ENCODE measurements around the gene SF3B4. TPM values are rescaled to one million over a fixed set of nuclear protein-coding genes. Genes with fewer than 3 reads are reported as not detected.

The SF3B4 gene
- total and polyA plus RNA-seq, 4 donors: 6.3 to 16.6 (median 12.5) TPM

DNA sequence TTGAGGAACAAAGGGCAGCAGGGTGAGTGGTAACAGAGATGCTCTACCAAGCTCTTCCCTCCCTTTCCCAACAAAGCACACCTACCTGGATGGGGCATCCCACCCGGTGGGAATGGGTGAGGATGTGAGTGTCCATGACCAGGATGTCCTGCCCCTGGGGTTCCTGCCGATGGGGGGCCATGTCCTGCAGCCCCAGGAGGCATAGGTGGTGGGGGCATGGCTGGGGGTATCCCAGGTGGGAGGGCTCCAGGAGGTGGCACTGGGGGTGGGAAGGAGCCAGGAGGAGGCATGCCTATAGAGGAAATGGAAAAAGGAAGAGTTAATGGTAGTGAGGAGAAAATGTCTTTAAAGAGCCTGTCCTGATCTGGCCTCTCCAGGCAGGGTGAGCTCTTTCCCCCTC, 1.9 kb downstream of the SF3B4 start:
- 90% methylated on average over 2 of the region's 2 CpGs for WGBS
- TF ChIP-seq RAD21 (IDR thresholded peaks at IDR 0.05) (no peak), NR2F2 (IDR thresholded peaks at IDR 0.05) (no peak), CTCF (IDR thresholded peaks at IDR 0.05; ENCODE audit: low read depth, low read length, missing input control) (no peak)
- H3K9me3 ChIP-seq (ENCODE audit: control insufficient read depth in 4 of 4, low read length in 3 of 4): no peaks in the 10 kb centered on the region
- DNase-seq (ENCODE audit: low spot score): no peak
- no peak overlapping the region for H3K4me3 ChIP-seq (ENCODE audit: low read depth in 1 of 3, low read length in 3 of 3)
- peaks cover 6 to 44% (median 30%) of the 10 kb centered on the region in 4 donors for H3K36me3 ChIP-seq (ENCODE audit: control insufficient read depth in 4 of 4, insufficient read depth in 3 of 4, low read depth in 1 of 4, low read length in 3 of 4)
- H3K27me3 ChIP-seq (ENCODE audit: control insufficient read depth in 4 of 4, insufficient read depth in 4 of 4, low read length in 3 of 4): no peaks in the 10 kb centered on the region
- H3K4me1 ChIP-seq (ENCODE audit: control insufficient read depth in 4 of 4, insufficient read depth in 4 of 4, low read length in 3 of 4): peaks cover 5 to 22% (median 16%) of the 10 kb centered on the region in 4 donors
- no peak overlapping the region for H3K27ac ChIP-seq (ENCODE audit: low read depth in 1 of 2, low read length in 2 of 2)
- H3K9ac ChIP-seq (ENCODE audit: low read depth in 1 of 2, low read length in 2 of 2): no peak overlapping the region

DNA sequence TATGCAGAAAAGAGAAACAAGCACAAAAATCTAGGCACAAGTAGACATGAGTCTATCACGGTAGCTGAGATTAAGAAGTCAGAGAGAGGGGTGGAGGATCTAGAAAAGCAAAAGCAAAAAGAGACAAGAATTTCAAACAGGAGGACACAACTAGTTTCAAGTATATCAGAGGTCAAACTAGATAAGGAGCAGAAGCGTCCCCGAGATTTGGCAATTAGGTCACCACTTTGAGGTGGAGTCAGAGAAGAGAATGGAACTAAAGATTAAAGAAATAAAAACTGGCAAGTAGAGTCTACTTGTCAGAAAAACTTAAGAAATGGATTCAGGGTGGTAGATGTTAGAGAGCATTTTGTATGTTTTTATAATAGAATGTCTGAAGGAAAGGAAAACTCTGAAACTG, 2.3 kb downstream of the SF3B4 start:
- 80% methylated on average over 3 of the region's 3 CpGs for WGBS
- peaks cover 6 to 44% (median 30%) of the 10 kb centered on the region in 4 donors for H3K36me3 ChIP-seq (ENCODE audit: control insufficient read depth in 4 of 4, insufficient read depth in 3 of 4, low read depth in 1 of 4, low read length in 3 of 4)
- DNase-seq (ENCODE audit: low spot score): no peak
- no peaks in the 10 kb centered on the region for H3K27me3 ChIP-seq (ENCODE audit: control insufficient read depth in 4 of 4, insufficient read depth in 4 of 4, low read length in 3 of 4)
- TF ChIP-seq HNF4G (IDR thresholded peaks at IDR 0.05) (no peak), ZBTB33 (IDR thresholded peaks at IDR 0.05) (no peak), JUND (IDR thresholded peaks at IDR 0.05) (no peak)
- H3K4me1 ChIP-seq (ENCODE audit: control insufficient read depth in 4 of 4, insufficient read depth in 4 of 4, low read length in 3 of 4): peaks cover 5 to 22% (median 16%) of the 10 kb centered on the region in 4 donors
- no peak overlapping the region for H3K4me3 ChIP-seq (ENCODE audit: low read depth in 1 of 3, low read length in 3 of 3)
- H3K9me3 ChIP-seq (ENCODE audit: control insufficient read depth in 4 of 4, low read length in 3 of 4): no peaks in the 10 kb centered on the region
- no peak overlapping the region for H3K27ac ChIP-seq (ENCODE audit: low read depth in 1 of 2, low read length in 2 of 2)
- H3K9ac ChIP-seq (ENCODE audit: low read depth in 1 of 2, low read length in 2 of 2): no peak overlapping the region

DNA sequence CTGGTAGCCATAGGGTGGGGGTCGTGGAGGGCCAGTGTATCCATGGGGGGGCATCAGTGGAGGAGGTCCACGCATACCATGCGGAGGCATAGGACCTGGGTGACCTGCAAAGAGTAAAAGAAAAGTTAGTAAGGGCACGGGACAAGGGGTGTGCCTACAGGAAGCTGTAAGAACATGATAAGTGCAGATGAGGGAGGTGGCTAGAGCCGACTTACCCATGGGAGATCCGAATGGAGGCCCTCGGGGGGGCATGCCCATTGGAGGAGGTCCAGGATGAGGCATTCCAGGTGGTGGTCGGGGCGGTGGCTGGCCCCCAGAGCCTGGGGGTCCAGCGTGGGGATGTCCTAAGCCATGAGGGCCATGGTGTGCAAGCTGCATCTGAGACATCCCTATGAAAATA, 4.0 kb downstream of the SF3B4 start:
- TF ChIP-seq RAD21 (IDR thresholded peaks at IDR 0.05) (no peak), HNF4A (conservative IDR thresholded peaks at IDR 0.05) (no peak), CTCF (IDR thresholded peaks at IDR 0.05; ENCODE audit: low read depth, low read length, missing input control) (no peak), HNF4G (IDR thresholded peaks at IDR 0.05) (no peak), MAX (IDR thresholded peaks at IDR 0.05) (no peak), RXRA (IDR thresholded peaks at IDR 0.05) (no peak), NR2F2 (IDR thresholded peaks at IDR 0.05) (no peak), TAF1 (conservative IDR thresholded peaks at IDR 0.05) (no peak), EGR1 (IDR thresholded peaks at IDR 0.05; ENCODE audit: low read depth in 2 of 2) (no peak), JUND (IDR thresholded peaks at IDR 0.05) (no peak), GABPA (IDR thresholded peaks at IDR 0.05 in 1 of 2, conservative IDR thresholded peaks at IDR 0.05 in 1 of 2) (no peak)
- TF ChIP-seq, protein P1, sequence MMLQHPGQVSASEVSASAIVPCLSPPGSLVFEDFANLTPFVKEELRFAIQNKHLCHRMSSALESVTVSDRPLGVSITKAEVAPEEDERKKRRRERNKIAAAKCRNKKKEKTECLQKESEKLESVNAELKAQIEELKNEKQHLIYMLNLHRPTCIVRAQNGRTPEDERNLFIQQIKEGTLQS (IDR thresholded peaks at IDR 0.05): no peak
- TF ChIP-seq, protein P2, sequence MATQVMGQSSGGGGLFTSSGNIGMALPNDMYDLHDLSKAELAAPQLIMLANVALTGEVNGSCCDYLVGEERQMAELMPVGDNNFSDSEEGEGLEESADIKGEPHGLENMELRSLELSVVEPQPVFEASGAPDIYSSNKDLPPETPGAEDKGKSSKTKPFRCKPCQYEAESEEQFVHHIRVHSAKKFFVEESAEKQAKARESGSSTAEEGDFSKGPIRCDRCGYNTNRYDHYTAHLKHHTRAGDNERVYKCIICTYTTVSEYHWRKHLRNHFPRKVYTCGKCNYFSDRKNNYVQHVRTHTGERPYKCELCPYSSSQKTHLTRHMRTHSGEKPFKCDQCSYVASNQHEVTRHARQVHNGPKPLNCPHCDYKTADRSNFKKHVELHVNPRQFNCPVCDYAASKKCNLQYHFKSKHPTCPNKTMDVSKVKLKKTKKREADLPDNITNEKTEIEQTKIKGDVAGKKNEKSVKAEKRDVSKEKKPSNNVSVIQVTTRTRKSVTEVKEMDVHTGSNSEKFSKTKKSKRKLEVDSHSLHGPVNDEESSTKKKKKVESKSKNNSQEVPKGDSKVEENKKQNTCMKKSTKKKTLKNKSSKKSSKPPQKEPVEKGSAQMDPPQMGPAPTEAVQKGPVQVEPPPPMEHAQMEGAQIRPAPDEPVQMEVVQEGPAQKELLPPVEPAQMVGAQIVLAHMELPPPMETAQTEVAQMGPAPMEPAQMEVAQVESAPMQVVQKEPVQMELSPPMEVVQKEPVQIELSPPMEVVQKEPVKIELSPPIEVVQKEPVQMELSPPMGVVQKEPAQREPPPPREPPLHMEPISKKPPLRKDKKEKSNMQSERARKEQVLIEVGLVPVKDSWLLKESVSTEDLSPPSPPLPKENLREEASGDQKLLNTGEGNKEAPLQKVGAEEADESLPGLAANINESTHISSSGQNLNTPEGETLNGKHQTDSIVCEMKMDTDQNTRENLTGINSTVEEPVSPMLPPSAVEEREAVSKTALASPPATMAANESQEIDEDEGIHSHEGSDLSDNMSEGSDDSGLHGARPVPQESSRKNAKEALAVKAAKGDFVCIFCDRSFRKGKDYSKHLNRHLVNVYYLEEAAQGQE (IDR thresholded peaks at IDR 0.05): no peak
- H3K27ac ChIP-seq (ENCODE audit: low read depth in 1 of 2, low read length in 2 of 2): no peak overlapping the region
- peaks cover 6 to 44% (median 30%) of the 10 kb centered on the region in 4 donors for H3K36me3 ChIP-seq (ENCODE audit: control insufficient read depth in 4 of 4, insufficient read depth in 3 of 4, low read depth in 1 of 4, low read length in 3 of 4)
- peaks cover 5 to 21% (median 15%) of the 10 kb centered on the region in 4 donors for H3K4me1 ChIP-seq (ENCODE audit: control insufficient read depth in 4 of 4, insufficient read depth in 4 of 4, low read length in 3 of 4)
- WGBS: 88% methylated on average over 10 of the region's 10 CpGs
- H3K9me3 ChIP-seq (ENCODE audit: control insufficient read depth in 4 of 4, low read length in 3 of 4): no peaks in the 10 kb centered on the region
- no peak overlapping the region for H3K4me3 ChIP-seq (ENCODE audit: low read depth in 1 of 3, low read length in 3 of 3)
- no peak overlapping the region for H3K9ac ChIP-seq (ENCODE audit: low read depth in 1 of 2, low read length in 2 of 2)
- H3K27me3 ChIP-seq (ENCODE audit: control insufficient read depth in 4 of 4, insufficient read depth in 4 of 4, low read length in 3 of 4): no peaks in the 10 kb centered on the region
- peak; percentile 56 for DNase-seq (ENCODE audit: low spot score)

All from liver (tissue), 9 donors.